ENCODE measurements around the gene HKDC1. TPM values are rescaled to one million over a fixed set of nuclear protein-coding genes. Genes with fewer than 3 reads are reported as not detected.

Gene HKDC1
- total RNA-seq, 1 experiment from 2014 or later: 1.7 TPM

DNA sequence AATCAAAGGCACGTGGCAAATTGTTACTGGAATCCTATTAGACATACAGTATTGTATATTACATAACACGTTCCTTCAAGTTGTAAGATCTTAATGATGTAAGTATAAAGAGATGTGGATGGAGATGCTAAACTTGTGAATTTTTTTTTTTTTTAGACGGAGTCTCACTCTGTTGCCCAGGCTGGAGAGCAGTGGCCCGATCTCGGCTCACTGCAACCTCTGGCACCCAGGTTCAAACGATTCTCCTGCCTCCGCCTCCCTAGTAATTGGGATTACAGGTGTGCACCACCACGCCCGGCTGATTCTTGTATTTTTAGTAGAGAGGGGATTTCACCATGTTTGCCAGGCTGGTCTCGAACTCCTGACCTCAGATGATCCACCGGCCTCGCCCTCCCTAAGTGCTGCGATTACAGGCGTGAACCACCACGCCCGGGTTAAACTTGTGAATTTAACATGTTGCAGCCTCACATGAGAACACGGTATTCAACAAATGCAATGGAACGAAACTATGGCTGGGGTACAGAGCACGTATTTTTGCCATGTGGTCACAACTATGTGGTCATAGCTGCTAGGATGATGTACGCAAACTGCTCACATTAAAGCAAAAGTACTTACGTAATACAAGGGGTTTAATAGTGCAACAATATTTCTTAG, 40.9 kb upstream of the HKDC1 start:
- H3K9ac ChIP-seq (ENCODE audit: low read length): peak overlapping the region; percentile 97
- H3K4me1 ChIP-seq (ENCODE audit: control insufficient read depth in 1 of 2, insufficient read depth in 2 of 2, low read length in 2 of 2): peaks cover 5 to 19% of the 10 kb centered on the region in 2 experiments; a peak in 3 of 4 replicates
- intact Hi-C loops (cut with micrococcal nuclease): no loop called here
- ChIA-PET CTCF (no interaction called here), POLR2A (no interaction called here), RAD21 (ENCODE audit: low non-redundant PET in 1 of 2, low total read pairs in 2 of 2, uncharacterized antibody in 2 of 2, unreplicated experiment in 2 of 2) (no interaction called here)
- peak overlapping the region; percentile 82 for H3K4me2 ChIP-seq (ENCODE audit: low read length)
- no peaks in the 10 kb centered on the region for H3K27me3 ChIP-seq (ENCODE audit: insufficient read depth, low read length)
- no peaks in the 10 kb centered on the region for H3K9me3 ChIP-seq (ENCODE audit: control insufficient read depth in 1 of 2, insufficient read depth in 1 of 2, low read depth in 1 of 2, low read length in 2 of 2)
- H3K79me2 ChIP-seq (ENCODE audit: insufficient read depth, low read length): peaks cover 42% of the 10 kb centered on the region
- H3K36me3 ChIP-seq (ENCODE audit: control insufficient read depth in 1 of 2, insufficient read depth in 2 of 2, low read length in 2 of 2): 0 out of 4 replicates have a peak, but pooled peaks cover 0 to 2% of the 10 kb centered on the region in 2 experiments
- no peaks in the 10 kb centered on the region for H3K9me2 ChIP-seq (ENCODE audit: insufficient read depth)
- BruUV-seq (replicated peaks): TSS peak; percentile 92
- peak overlapping the region; percentile 73 for H3K27ac ChIP-seq (ENCODE audit: low read depth, low read length)
- no peak overlapping the region for H2AFZ ChIP-seq (ENCODE audit: low read depth, low read length, poor library complexity, severe bottlenecking)
- TF ChIP-seq EGR1 (IDR thresholded peaks at IDR 0.05; ENCODE audit: low read depth) (no peak), RAD21 (IDR thresholded peaks at IDR 0.05; ENCODE audit: low read depth) (peak; percentile 15; the same call in 1 of the 2 replicates)
- ATAC-seq: peak; percentile 53
- no peaks in the 10 kb centered on the region for H4K20me1 ChIP-seq (ENCODE audit: insufficient read depth)
- DNase-seq (ENCODE audit: low read depth, low spot score): no peak
- peak overlapping the region; percentile 83 to 98 for H3K4me3 ChIP-seq (replicated peaks in 1 of 2; ENCODE audit: low read depth in 1 of 2, low read length in 2 of 2)

DNA sequence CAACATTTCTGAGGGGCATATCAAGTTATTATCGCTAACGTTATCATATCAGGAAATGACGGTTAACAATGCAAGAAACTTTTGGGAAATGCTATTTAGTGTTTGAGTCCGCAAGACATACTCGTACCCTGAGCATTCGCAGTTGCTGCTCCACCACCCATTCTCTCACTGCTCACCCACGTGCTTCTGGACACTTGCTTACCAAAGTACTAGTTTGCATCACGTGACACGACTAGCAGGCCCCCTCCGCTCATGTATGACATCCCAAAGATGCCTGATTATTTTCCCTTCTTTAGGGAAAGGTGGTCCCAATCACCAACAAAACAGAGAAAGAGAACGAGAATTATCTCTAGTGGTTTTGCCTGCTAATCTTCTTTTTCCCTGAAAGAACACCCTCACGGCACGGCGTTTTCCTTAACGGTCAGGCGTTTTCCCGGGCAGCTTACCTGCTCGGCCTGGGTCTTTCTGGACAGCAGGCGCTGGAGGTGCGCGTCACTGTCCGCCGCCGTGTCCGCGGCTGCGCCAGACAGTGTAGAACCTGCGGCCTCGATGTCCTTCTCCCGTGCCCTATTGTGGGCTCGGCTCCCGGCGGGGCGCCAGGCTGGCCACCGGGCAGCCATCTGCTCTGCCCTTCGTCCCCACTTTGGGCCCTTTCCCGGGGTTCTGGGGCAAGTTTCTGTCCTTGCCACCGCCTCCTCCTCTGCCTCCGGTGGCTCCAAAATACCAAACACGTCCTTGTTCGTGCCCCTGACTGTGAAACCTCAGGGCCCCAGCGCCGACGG, 40.2 kb upstream of the HKDC1 start, which contains the start of gene SUPV3L1:
TSS of gene SUPV3L1 (plus strand) at position 492 of the 782 bp plus-strand sequence. CDS start at position 550, 58 bp downstream.
- DNase-seq (ENCODE audit: low read depth, low spot score) (peak; percentile 95), ATAC-seq (peak; percentile 91)
- Histone ChIP-seq H3K36me3 (ENCODE audit: control insufficient read depth in 1 of 2, insufficient read depth in 2 of 2, low read length in 2 of 2) (0 out of 4 replicates have a peak, but pooled peaks cover 0 to 2% of the 10 kb centered on the region in 2 experiments), H4K20me1 (ENCODE audit: insufficient read depth) (no peaks in the 10 kb centered on the region), H3K9me3 (ENCODE audit: control insufficient read depth in 1 of 2, insufficient read depth in 1 of 2, low read depth in 1 of 2, low read length in 2 of 2) (no peaks in the 10 kb centered on the region), H3K4me1 (ENCODE audit: control insufficient read depth in 1 of 2, insufficient read depth in 2 of 2, low read length in 2 of 2) (peaks cover 5 to 19% of the 10 kb centered on the region in 2 experiments; a peak in 3 of 4 replicates), H3K9ac (ENCODE audit: low read length) (peak within 1 kb of the TSS; percentile 97), H3K27me3 (ENCODE audit: insufficient read depth, low read length) (no peaks in the 10 kb centered on the region), H3K4me2 (ENCODE audit: low read length) (peak within 1 kb of the TSS; percentile 82), H3K4me3 (replicated peaks in 1 of 2; ENCODE audit: low read depth in 1 of 2, low read length in 2 of 2) (peak within 1 kb of the TSS; percentile 83 to 98), H3K79me2 (ENCODE audit: insufficient read depth, low read length) (peaks cover 49% of the 10 kb centered on the region), H3K27ac (ENCODE audit: low read depth, low read length) (peak within 1 kb of the TSS; percentile 73), H3K9me2 (ENCODE audit: insufficient read depth) (no peaks in the 10 kb centered on the region), H2AFZ (ENCODE audit: low read depth, low read length, poor library complexity, severe bottlenecking) (no peak within 1 kb of the TSS)
- CTCF ChIA-PET: no interaction called here
- intact Hi-C loops (cut with micrococcal nuclease): no loop called here
- POLR2A ChIA-PET: no interaction called here
- RAD21 ChIA-PET (ENCODE audit: low non-redundant PET in 1 of 2, low total read pairs in 2 of 2, uncharacterized antibody in 2 of 2, unreplicated experiment in 2 of 2): no interaction called here
- BruUV-seq (replicated peaks): no TSS peak
- TF ChIP-seq CEBPB (IDR thresholded peaks at IDR 0.05; ENCODE audit: low read depth): peak; percentile 65
- TF ChIP-seq, protein P1, sequence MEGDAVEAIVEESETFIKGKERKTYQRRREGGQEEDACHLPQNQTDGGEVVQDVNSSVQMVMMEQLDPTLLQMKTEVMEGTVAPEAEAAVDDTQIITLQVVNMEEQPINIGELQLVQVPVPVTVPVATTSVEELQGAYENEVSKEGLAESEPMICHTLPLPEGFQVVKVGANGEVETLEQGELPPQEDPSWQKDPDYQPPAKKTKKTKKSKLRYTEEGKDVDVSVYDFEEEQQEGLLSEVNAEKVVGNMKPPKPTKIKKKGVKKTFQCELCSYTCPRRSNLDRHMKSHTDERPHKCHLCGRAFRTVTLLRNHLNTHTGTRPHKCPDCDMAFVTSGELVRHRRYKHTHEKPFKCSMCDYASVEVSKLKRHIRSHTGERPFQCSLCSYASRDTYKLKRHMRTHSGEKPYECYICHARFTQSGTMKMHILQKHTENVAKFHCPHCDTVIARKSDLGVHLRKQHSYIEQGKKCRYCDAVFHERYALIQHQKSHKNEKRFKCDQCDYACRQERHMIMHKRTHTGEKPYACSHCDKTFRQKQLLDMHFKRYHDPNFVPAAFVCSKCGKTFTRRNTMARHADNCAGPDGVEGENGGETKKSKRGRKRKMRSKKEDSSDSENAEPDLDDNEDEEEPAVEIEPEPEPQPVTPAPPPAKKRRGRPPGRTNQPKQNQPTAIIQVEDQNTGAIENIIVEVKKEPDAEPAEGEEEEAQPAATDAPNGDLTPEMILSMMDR (IDR thresholded peaks at IDR 0.05 in 2 of 3, conservative IDR thresholded peaks at IDR 0.05 in 1 of 3; ENCODE audit: borderline replicate concordance in 1 of 3, insufficient read depth in 1 of 3, low read depth in 2 of 3, low read length in 2 of 3): no peak
- TF ChIP-seq, protein P2, sequence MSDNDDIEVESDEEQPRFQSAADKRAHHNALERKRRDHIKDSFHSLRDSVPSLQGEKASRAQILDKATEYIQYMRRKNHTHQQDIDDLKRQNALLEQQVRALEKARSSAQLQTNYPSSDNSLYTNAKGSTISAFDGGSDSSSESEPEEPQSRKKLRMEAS (IDR thresholded peaks at IDR 0.05): peak; percentile 100
- TF ChIP-seq ZFX (IDR thresholded peaks at IDR 0.05): peak; percentile 82
- peak; percentile 82 for TF ChIP-seq POLR2A (IDR thresholded peaks at IDR 0.05; ENCODE audit: borderline replicate concordance, extremely low read depth, insufficient read depth, insufficient read length)
- TF ChIP-seq TCF7L2 (IDR thresholded peaks at IDR 0.05; ENCODE audit: borderline replicate concordance, extremely low read depth, insufficient read depth, insufficient read length): no peak
- no peak; the same call in 1 of the 2 replicates for TF ChIP-seq ELF1 (IDR thresholded peaks at IDR 0.05; ENCODE audit: borderline replicate concordance, low read depth)
- peak; percentile 100 for TF ChIP-seq SIN3A (IDR thresholded peaks at IDR 0.05; ENCODE audit: low read depth)
- peak; percentile 90 for TF ChIP-seq CBX3 (IDR thresholded peaks at IDR 0.05; ENCODE audit: low read depth)
- TF ChIP-seq, protein P3, sequence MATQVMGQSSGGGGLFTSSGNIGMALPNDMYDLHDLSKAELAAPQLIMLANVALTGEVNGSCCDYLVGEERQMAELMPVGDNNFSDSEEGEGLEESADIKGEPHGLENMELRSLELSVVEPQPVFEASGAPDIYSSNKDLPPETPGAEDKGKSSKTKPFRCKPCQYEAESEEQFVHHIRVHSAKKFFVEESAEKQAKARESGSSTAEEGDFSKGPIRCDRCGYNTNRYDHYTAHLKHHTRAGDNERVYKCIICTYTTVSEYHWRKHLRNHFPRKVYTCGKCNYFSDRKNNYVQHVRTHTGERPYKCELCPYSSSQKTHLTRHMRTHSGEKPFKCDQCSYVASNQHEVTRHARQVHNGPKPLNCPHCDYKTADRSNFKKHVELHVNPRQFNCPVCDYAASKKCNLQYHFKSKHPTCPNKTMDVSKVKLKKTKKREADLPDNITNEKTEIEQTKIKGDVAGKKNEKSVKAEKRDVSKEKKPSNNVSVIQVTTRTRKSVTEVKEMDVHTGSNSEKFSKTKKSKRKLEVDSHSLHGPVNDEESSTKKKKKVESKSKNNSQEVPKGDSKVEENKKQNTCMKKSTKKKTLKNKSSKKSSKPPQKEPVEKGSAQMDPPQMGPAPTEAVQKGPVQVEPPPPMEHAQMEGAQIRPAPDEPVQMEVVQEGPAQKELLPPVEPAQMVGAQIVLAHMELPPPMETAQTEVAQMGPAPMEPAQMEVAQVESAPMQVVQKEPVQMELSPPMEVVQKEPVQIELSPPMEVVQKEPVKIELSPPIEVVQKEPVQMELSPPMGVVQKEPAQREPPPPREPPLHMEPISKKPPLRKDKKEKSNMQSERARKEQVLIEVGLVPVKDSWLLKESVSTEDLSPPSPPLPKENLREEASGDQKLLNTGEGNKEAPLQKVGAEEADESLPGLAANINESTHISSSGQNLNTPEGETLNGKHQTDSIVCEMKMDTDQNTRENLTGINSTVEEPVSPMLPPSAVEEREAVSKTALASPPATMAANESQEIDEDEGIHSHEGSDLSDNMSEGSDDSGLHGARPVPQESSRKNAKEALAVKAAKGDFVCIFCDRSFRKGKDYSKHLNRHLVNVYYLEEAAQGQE (IDR thresholded peaks at IDR 0.05; ENCODE audit: low read depth): no peak
